Stomach (tissue), 9 donors: Measurements from ENCODE around the gene ITCH. TPM values are rescaled to one million over a fixed set of nuclear protein-coding genes. Genes with fewer than 3 reads are reported as not detected.
"Not testable (repeated sequence)": the region's sequence is repeated elsewhere in the genome, so short reads cannot be mapped to it uniquely, and the experiment has no call there.

Experiments used
- DNase-seq, 2 donors: peaks; one replicate each; pipeline versions ENCODE4 v3.0.0 to v3.0.0-alpha.2; 2013 to 2019
- H3K27ac ChIP-seq, 5 donors: fragments of 200-600 bp in 4 of 5; sonication (generic) in 4 of 5; one replicate each; pipeline ENCODE4 v1.5.1; 2013 to 2019; ENCODE audit warnings: mild to moderate bottlenecking in 1 of 5, moderate library complexity in 1 of 5
- H3K27me3 ChIP-seq, 3 donors: fragments of 200-600 bp; sonication (generic); one replicate each; pipeline ENCODE4 v1.5.1; 2017 to 2019; ENCODE audit warnings: mixed run types in 1 of 3
- H3K36me3 ChIP-seq, 4 donors: fragments of 200-600 bp; sonication (generic); 1 replicate in 3 of 4; 2 replicates in 1 of 4; pipeline ENCODE4 v1.5.1; 2016 to 2019
- H3K4me1 ChIP-seq, 4 donors: fragments of 200-600 bp; sonication (generic); one replicate each; pipeline ENCODE4 v1.5.1; 2016 to 2019
- H3K4me3 ChIP-seq, 4 donors: fragments of 200-600 bp; sonication (generic) in 3 of 4; one replicate each; pipeline ENCODE4 v1.5.1; 2016 to 2019; ENCODE audit warnings: mild to moderate bottlenecking in 1 of 4
- H3K9me3 ChIP-seq, 4 donors: fragments of 200-600 bp; sonication (generic); one replicate each; pipeline ENCODE4 v1.5.1; 2016 to 2019
- CTCF ChIP-seq, 7 experiments: fragments of 450-650 bp in 4 of 7; fragments of 200-600 bp in 3 of 7; sonication (generic) in 3 of 7; IDR thresholded peaks; one replicate each; pipeline ENCODE4 v1.5.1; 2016 to 2019; ENCODE audit warnings: antibody characterized with exemption in 7 of 7, control low read depth in 2 of 7, mild to moderate bottlenecking in 1 of 7
- EP300 ChIP-seq: sonication (generic); formaldehyde crosslinking; IDR thresholded peaks from one replicate; pipeline ENCODE4 v1.6.1; 2017; ENCODE audit warnings: antibody characterized with exemption
- POLR2A ChIP-seq, 4 donors: fragments of 450-650 bp; IDR thresholded peaks; one replicate each; pipeline ENCODE4 v1.6.1; 2016; ENCODE audit warnings: antibody characterized with exemption in 4 of 4, control low read depth in 2 of 4, mild to moderate bottlenecking in 1 of 4, moderate library complexity in 1 of 4
- POLR2AphosphoS5 ChIP-seq, 3 donors: sonication (generic); formaldehyde crosslinking; IDR thresholded peaks; one replicate each; pipeline ENCODE4 v1.6.1; 2016; ENCODE audit warnings: antibody characterized with exemption in 3 of 3
- WGBS, 5 donors: extraction: QIAGEN DNeasy Blood & Tissue Kit in 3 of 5; methylation state at CpG; one replicate each; pipeline versions ENCODE4 v1.1.5 to v1.1.7; 2013 to 2018; 5-methylcytosine and 5-hydroxymethylcytosine counted together
- intact Hi-C: fragments of 100-400 bp; cut with DNase I; formaldehyde crosslinking; loops from one replicate; pipeline ENCODE4 v1.15.1; 2023; ENCODE audit warnings: low total_unique reads
- polyA plus RNA-seq, 3 donors: library from polyadenylated mRNA; stranded (reverse); fragments of 200-250 nt; gene quantifications; one replicate each; pipeline ENCODE4 v1.2.3, GENCODE V29; 2013
- total RNA-seq, 5 donors: library from RNA; depleted of rRNA; stranded (reverse); fragments of >200 nt; gene quantifications; one replicate each; pipeline versions ENCODE4 v1.1.0 to v1.2.3, GENCODE V29; 2014 to 2016
- donor health status: healthy with polysubstance abuse.
- donor health status: Bipolar disorder and iron deficiency.
- donor health status: healthy.

The ITCH gene
- total and polyA plus RNA-seq, 8 donors: 7.2 to 138 (median 35.6) TPM

- Histone ChIP-seq H3K4me1 (peaks cover 0 to 53% (median 29%) of the 10 kb centered on the region in 4 donors), H3K9me3 (no peaks in the 10 kb centered on the region), H3K36me3 (peaks cover 8 to 49% (median 43%) of the 10 kb centered on the region in 4 donors), H3K27ac (no peak overlapping the region), H3K27me3 (no peaks in the 10 kb centered on the region), H3K4me3 (no peak overlapping the region)
- no peak for DNase-seq
- intact Hi-C loops: no loop called here
- TF ChIP-seq EP300 (no peak), CTCF (IDR thresholded peaks at IDR 0.05) (no peak), POLR2AphosphoS5 (IDR thresholded peaks at IDR 0.05) (no peak), POLR2A (IDR thresholded peaks at IDR 0.05) (no peak)
- WGBS, 5 donors: 77 to 88% (median 84%) methylated on average over 9 of the region's 9 CpGs
Measured at GRCh38 chr20:34407962-34408474, 44.9 kb downstream of the ITCH start.

GRCh38 chr20:34410336-34410735 lies 47.3 kb downstream of the ITCH start:
- TF ChIP-seq POLR2AphosphoS5 (IDR thresholded peaks at IDR 0.05) (no peak), EP300 (no peak), CTCF (IDR thresholded peaks at IDR 0.05) (no peak), POLR2A (IDR thresholded peaks at IDR 0.05) (no peak)
- Histone ChIP-seq H3K4me3 (no peak overlapping the region), H3K27me3 (no peaks in the 10 kb centered on the region), H3K4me1 (peaks cover 0 to 48% (median 20%) of the 10 kb centered on the region in 4 donors), H3K27ac (no peak overlapping the region), H3K36me3 (peaks cover 18 to 72% (median 67%) of the 10 kb centered on the region in 4 donors), H3K9me3 (no peaks in the 10 kb centered on the region)
- intact Hi-C loops: no loop called here
- WGBS, 5 donors: 88 to 97% (median 93%) methylated on average over 6 of the region's 6 CpGs
- no peak for DNase-seq

GRCh38 chr20:34412453-34412852 lies 49.4 kb downstream of the ITCH start:
- Histone ChIP-seq H3K4me3 (no peak overlapping the region), H3K36me3 (peaks cover 18 to 89% (median 87%) of the 10 kb centered on the region in 4 donors), H3K4me1 (peaks cover 0 to 27% (median 9%) of the 10 kb centered on the region in 4 donors), H3K27me3 (no peaks in the 10 kb centered on the region), H3K27ac (no peak overlapping the region), H3K9me3 (no peaks in the 10 kb centered on the region)
- TF ChIP-seq POLR2AphosphoS5 (IDR thresholded peaks at IDR 0.05): no peak
- no peak for TF ChIP-seq EP300
- no peak for DNase-seq
- intact Hi-C loops: no loop called here
- WGBS, 5 donors: 84 to 91% (median 87%) methylated on average over 3 of the region's 3 CpGs

GRCh38 chr20:34414525-34414924 lies 51.5 kb downstream of the ITCH start:
- peaks cover 22 to 92% (median 92%) of the 10 kb centered on the region in 4 donors for H3K36me3 ChIP-seq
- H3K4me3 ChIP-seq, DNase-seq, H3K9me3 ChIP-seq, H3K27me3 ChIP-seq, intact Hi-C loops: not testable (repeated sequence)
- peaks cover 0 to 22% (median 6%) of the 10 kb centered on the region in 4 donors for H3K4me1 ChIP-seq
- peak overlapping the region in 3 of 5 donors; percentile 24 to 60 (median 54) for H3K27ac ChIP-seq
- 93 to 95% (median 94%) methylated on average over 8 to 10 of the region's 10 CpGs for WGBS, 5 donors

GRCh38 chr20:34415079-34415478 lies 52.0 kb downstream of the ITCH start:
- H3K27ac ChIP-seq: peak overlapping the region in 3 of 5 donors; percentile 24 to 60 (median 54)
- H3K9me3 ChIP-seq: no peaks in the 10 kb centered on the region
- TF ChIP-seq POLR2AphosphoS5 (IDR thresholded peaks at IDR 0.05) (no peak), EP300 (no peak), POLR2A (IDR thresholded peaks at IDR 0.05) (no peak), CTCF (IDR thresholded peaks at IDR 0.05) (no peak)
- peaks cover 25 to 89% (median 88%) of the 10 kb centered on the region in 4 donors for H3K36me3 ChIP-seq
- H3K27me3 ChIP-seq: no peaks in the 10 kb centered on the region
- 86 to 91% (median 89%) methylated on average over 3 of the region's 3 CpGs for WGBS, 5 donors
- no peak overlapping the region for H3K4me3 ChIP-seq
- intact Hi-C loops: no loop called here
- DNase-seq: peak in 1 of 2 donors; percentile 7
- peaks cover 0 to 28% (median 8%) of the 10 kb centered on the region in 4 donors for H3K4me1 ChIP-seq
